OCI-LY1 (cell line): ENCODE measurements around the gene LIG3.

ENCODE experiments used
- H2AFZ ChIP-seq: fragments of 200-600 bp; sonication (generic), shearing (Covaris generic); 2 replicates; pipeline ENCODE4 v1.6.0; 2014; ENCODE audit warnings: antibody characterized with exemption, mild to moderate bottlenecking, low read length
- H3F3A ChIP-seq: fragments of 200-600 bp; sonication (generic), shearing (Covaris generic); 2 replicates; pipeline ENCODE4 v1.6.0; 2014; ENCODE audit warnings: mild to moderate bottlenecking, antibody characterized with exemption, low read length, moderate library complexity; ENCODE audit not compliant: insufficient read depth
- H3K27ac ChIP-seq: fragments of 200-600 bp; sonication (generic); 2 replicates; pipeline ENCODE4 v1.5.1; 2014; ENCODE audit warnings: low read length, mixed run types, mild to moderate bottlenecking, low read depth; ENCODE audit not compliant: poor library complexity, severe bottlenecking
- H3K27me3 ChIP-seq: fragments of 200-600 bp; sonication (generic); 2 replicates; pipeline ENCODE4 v1.6.0; 2014; ENCODE audit warnings: antibody characterized with exemption, mild to moderate bottlenecking, low read length, moderate library complexity; ENCODE audit not compliant: insufficient read depth
- H3K36me3 ChIP-seq: fragments of 200-600 bp; sonication (generic); 2 replicates; pipeline ENCODE4 v1.6.1; 2014; ENCODE audit warnings: mild to moderate bottlenecking, antibody characterized with exemption, low read length, moderate library complexity, mixed read lengths; ENCODE audit not compliant: insufficient read depth
- H3K4me1 ChIP-seq: fragments of 200-600 bp; sonication (generic); 2 replicates; pipeline ENCODE4 v1.5.1; 2014; ENCODE audit warnings: mild to moderate bottlenecking, low read length, moderate library complexity; ENCODE audit not compliant: insufficient read depth, severe bottlenecking
- H3K4me2 ChIP-seq: fragments of 200-600 bp; sonication (generic), shearing (Covaris generic); 2 replicates; pipeline ENCODE4 v1.6.1; 2014; ENCODE audit warnings: low read length
- H3K4me3 ChIP-seq: fragments of 200-600 bp; sonication (generic); 2 replicates; pipeline ENCODE4 v1.5.1; 2014; ENCODE audit warnings: low read length, low read depth, mild to moderate bottlenecking, mixed read lengths; ENCODE audit not compliant: poor library complexity, severe bottlenecking
- H3K79me2 ChIP-seq: fragments of 200-600 bp; shearing (Covaris generic); 2 replicates; pipeline ENCODE4 v1.6.1; 2016; ENCODE audit warnings: mixed run types, low read length, mixed read lengths; ENCODE audit not compliant: insufficient read depth
- H3K9ac ChIP-seq: fragments of 200-600 bp; sonication (generic), shearing (Covaris generic); 2 replicates; pipeline ENCODE4 v1.6.1; 2014; ENCODE audit warnings: mild to moderate bottlenecking, low read length, mixed read lengths
- H3K9me2 ChIP-seq: fragments of 200-600 bp; sonication (generic), shearing (Covaris generic); 2 replicates; pipeline ENCODE4 v1.6.1; 2014; ENCODE audit warnings: low read depth, mild to moderate bottlenecking, low read length, mixed read lengths
- H3K9me3 ChIP-seq: fragments of 200-600 bp; shearing (Covaris generic); 2 replicates; pipeline ENCODE4 v1.6.1; 2014; ENCODE audit warnings: low read length, mixed read lengths
- H4K20me1 ChIP-seq: fragments of 200-600 bp; sonication (generic), shearing (Covaris generic); 2 replicates; pipeline ENCODE4 v1.6.0; 2016; ENCODE audit warnings: mild to moderate bottlenecking, low read length; ENCODE audit not compliant: insufficient read depth
- EZH2 ChIP-seq: fragments of 200-600 bp; sonication (generic), shearing (Covaris generic); IDR thresholded peaks from 2 replicates; pipeline ENCODE4 v1.8.0; 2017; ENCODE audit warnings: borderline replicate concordance, mixed run types, mild to moderate bottlenecking, antibody characterized with exemption, low read length, moderate library complexity, mixed read lengths
- TF ChIP-seq, protein P1 (sequence below): fragments of 200-600 bp; sonication (generic), shearing (Covaris generic); IDR thresholded peaks from 2 replicates; pipeline ENCODE4 v1.5.1; 2017; ENCODE audit warnings: mild to moderate bottlenecking, antibody characterized with exemption, low read length, moderate library complexity, mixed read lengths

Gene LIG3

DNA sequence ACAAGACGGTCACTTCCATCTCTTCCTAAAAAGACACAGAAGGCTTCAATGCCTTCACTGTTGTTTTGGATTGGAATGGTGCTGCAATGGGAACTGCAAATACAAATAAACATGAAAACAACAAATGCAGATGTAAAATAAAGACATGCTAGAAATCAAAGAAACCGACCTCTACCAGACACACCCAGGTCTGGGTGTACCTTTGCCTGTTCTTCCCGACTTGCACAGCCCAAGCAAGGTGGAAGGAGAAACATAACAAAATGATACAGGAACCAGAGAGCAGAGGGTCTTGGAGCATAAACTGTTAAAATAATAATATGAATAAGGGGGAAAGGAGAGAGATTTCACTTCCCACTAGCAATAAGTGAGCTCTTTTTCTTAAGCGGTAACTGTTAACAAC is 65.9 kb downstream of the LIG3 start:
- no peaks in the 10 kb centered on the region for H4K20me1 ChIP-seq
- H3K79me2 ChIP-seq, result no peaks in the 10 kb centered on the region
- peaks cover 6% of the 10 kb centered on the region for H3K4me1 ChIP-seq
- H3K4me2 ChIP-seq, result no peak overlapping the region
- no peaks in the 10 kb centered on the region for H3K9me3 ChIP-seq
- H2AFZ ChIP-seq, result no peak overlapping the region
- TF ChIP-seq, protein P1, sequence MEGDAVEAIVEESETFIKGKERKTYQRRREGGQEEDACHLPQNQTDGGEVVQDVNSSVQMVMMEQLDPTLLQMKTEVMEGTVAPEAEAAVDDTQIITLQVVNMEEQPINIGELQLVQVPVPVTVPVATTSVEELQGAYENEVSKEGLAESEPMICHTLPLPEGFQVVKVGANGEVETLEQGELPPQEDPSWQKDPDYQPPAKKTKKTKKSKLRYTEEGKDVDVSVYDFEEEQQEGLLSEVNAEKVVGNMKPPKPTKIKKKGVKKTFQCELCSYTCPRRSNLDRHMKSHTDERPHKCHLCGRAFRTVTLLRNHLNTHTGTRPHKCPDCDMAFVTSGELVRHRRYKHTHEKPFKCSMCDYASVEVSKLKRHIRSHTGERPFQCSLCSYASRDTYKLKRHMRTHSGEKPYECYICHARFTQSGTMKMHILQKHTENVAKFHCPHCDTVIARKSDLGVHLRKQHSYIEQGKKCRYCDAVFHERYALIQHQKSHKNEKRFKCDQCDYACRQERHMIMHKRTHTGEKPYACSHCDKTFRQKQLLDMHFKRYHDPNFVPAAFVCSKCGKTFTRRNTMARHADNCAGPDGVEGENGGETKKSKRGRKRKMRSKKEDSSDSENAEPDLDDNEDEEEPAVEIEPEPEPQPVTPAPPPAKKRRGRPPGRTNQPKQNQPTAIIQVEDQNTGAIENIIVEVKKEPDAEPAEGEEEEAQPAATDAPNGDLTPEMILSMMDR, result no peak
- TF ChIP-seq EZH2, result no peak
- H3K9ac ChIP-seq, result no peak overlapping the region
- no peak overlapping the region for H3K27ac ChIP-seq
- H3K27me3 ChIP-seq, result no peaks in the 10 kb centered on the region; the same call in 1 of the 2 replicates
- H3K36me3 ChIP-seq, result no peaks in the 10 kb centered on the region
- H3K4me3 ChIP-seq, result no peak overlapping the region
- no peaks in the 10 kb centered on the region for H3F3A ChIP-seq
- H3K9me2 ChIP-seq, result no peaks in the 10 kb centered on the region

DNA sequence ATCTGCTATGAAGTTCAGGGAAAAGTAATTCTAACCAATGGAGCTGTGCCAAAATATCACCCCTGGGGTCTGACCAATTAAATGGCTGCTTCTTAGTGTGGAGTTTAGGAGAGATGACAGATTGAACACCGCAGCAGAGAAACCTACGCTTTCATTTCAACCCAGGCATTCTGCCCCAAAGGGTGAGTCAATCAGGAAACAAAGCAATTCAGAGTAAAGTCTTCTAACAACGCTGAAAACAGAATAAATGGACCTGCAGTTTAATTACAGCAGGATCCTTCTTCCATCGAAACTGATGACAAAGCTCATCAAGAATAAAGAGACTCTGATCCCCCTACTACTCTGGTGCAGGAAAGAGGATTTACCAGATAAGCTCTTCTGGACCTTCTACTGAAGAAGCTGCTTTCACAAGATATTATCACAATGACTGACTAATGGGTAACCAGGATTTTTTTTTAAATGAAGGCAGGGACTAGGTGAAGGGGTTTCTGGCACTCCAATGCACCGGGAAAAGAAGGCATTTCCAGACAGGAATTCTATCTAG is 66.5 kb downstream of the LIG3 start:
- Histone ChIP-seq H3K36me3 (no peaks in the 10 kb centered on the region), H4K20me1 (no peaks in the 10 kb centered on the region), H3K79me2 (no peaks in the 10 kb centered on the region), H3F3A (no peaks in the 10 kb centered on the region), H2AFZ (no peak overlapping the region), H3K4me1 (peaks cover 12% of the 10 kb centered on the region), H3K9ac (no peak overlapping the region), H3K27me3 (no peaks in the 10 kb centered on the region; the same call in 1 of the 2 replicates), H3K9me3 (no peaks in the 10 kb centered on the region), H3K27ac (no peak overlapping the region), H3K4me3 (no peak overlapping the region), H3K9me2 (no peaks in the 10 kb centered on the region), H3K4me2 (no peak overlapping the region)
- TF ChIP-seq, protein P1, result no peak
- no peak for TF ChIP-seq EZH2

DNA sequence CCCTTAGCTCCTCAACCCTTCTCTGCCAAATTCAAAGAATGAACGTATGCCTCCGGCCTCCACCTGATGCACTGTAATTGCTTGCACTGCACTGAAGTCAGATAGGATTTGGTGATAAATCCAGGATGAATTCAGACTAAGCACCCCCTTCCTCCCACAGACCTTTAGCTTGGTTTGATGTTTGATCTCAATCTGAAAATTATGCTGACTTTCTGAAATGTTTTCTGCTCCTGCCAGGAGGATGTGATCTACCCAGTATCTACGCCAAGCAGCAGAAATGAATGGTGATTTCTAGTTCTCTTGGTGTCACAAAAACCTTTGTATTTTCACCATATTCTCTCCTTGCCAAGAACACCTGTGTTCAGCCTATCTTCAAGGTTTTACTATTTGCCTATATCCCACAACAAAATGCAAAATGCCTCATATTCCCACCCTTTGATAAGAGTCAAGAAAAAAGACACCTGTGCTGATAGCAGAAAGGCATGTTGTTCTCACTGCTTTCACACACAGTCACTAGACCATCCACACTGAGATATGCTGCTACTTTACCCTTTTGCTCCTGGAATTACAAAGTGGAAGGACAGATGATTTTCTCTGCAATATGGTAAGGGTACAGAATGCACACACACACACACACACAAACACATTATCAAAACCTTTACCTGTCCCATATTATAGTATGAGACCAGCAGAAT is 68.5 kb downstream of the LIG3 start:
- peaks cover 17% of the 10 kb centered on the region for H3K4me1 ChIP-seq
- no peak overlapping the region for H3K4me3 ChIP-seq
- no peak overlapping the region for H2AFZ ChIP-seq
- TF ChIP-seq EZH2, result no peak
- TF ChIP-seq, protein P1, result no peak
- no peaks in the 10 kb centered on the region for H3K9me2 ChIP-seq
- no peaks in the 10 kb centered on the region for H3K9me3 ChIP-seq
- no peaks in the 10 kb centered on the region for H3K36me3 ChIP-seq
- H3K27ac ChIP-seq, result no peak overlapping the region
- H4K20me1 ChIP-seq, result no peaks in the 10 kb centered on the region
- H3K79me2 ChIP-seq, result no peaks in the 10 kb centered on the region
- H3F3A ChIP-seq, result no peaks in the 10 kb centered on the region
- no peaks in the 10 kb centered on the region for H3K27me3 ChIP-seq
- no peak overlapping the region for H3K4me2 ChIP-seq
- no peak overlapping the region for H3K9ac ChIP-seq
